IPS DF 4.7 (cell line): ENCODE data around the gene UROC1.

ENCODE experiments used
- DNase-seq: peaks from one replicate; pipeline ENCODE4 v3.0.0-alpha.2; 2013; ENCODE audit warnings: low spot score; ENCODE audit errors: extremely low read depth

The UROC1 gene

GRCh38 chr3:126464494-126464893, 53.1 kb downstream of the UROC1 start:
- DNase-seq, result no peak

GRCh38 chr3:126464093-126464492, 53.5 kb downstream of the UROC1 start:
- DNase-seq, result no peak

GRCh38 chr3:126463521-126463920, 54.1 kb downstream of the UROC1 start:
- DNase-seq, result no peak

- DNase-seq, result no peak
These were observed 56.0 kb downstream of the UROC1 start for GRCh38 chr3:126461450-126462070.

GRCh38 chr3:126460381-126460780, 57.2 kb downstream of the UROC1 start:
- DNase-seq, result no peak

- DNase-seq, result no peak
These were observed 57.8 kb downstream of the UROC1 start for GRCh38 chr3:126459763-126460127.

- no peak for DNase-seq
These were observed 58.3 kb downstream of the UROC1 start for GRCh38 chr3:126459111-126459762.

- DNase-seq, result no peak
These were observed 60.7 kb downstream of the UROC1 start for GRCh38 chr3:126456766-126457388.

GRCh38 chr3:126456211-126456610, 61.4 kb downstream of the UROC1 start:
- DNase-seq, result no peak

GRCh38 chr3:126454437-126455198, 63.0 kb downstream of the UROC1 start:
- DNase-seq, result no peak

GRCh38 chr3:126454025-126454424, 63.5 kb downstream of the UROC1 start:
- no peak for DNase-seq

GRCh38 chr3:126452213-126452612, 65.4 kb downstream of the UROC1 start:
- DNase-seq, result no peak

GRCh38 chr3:126451511-126451910, 66.1 kb downstream of the UROC1 start:
- no peak for DNase-seq

GRCh38 chr3:126450744-126451143, 66.8 kb downstream of the UROC1 start:
- DNase-seq, result no peak

GRCh38 chr3:126450219-126450618, 67.4 kb downstream of the UROC1 start:
- no peak for DNase-seq

GRCh38 chr3:126449621-126450051, 67.9 kb downstream of the UROC1 start:
- no peak for DNase-seq

GRCh38 chr3:126448893-126449180, 68.7 kb downstream of the UROC1 start:
- no peak for DNase-seq

- DNase-seq, result no peak
These were observed 69.3 kb downstream of the UROC1 start for GRCh38 chr3:126448136-126448892.

- DNase-seq, result no peak
These were observed 70.0 kb downstream of the UROC1 start for GRCh38 chr3:126447456-126448106.

- no peak for DNase-seq
These were observed 70.8 kb downstream of the UROC1 start for GRCh38 chr3:126446791-126447190.

- DNase-seq, result no peak
These were observed 71.3 kb downstream of the UROC1 start for GRCh38 chr3:126446301-126446700.
